Upper lobe of left lung (tissue), 6 donors: Measurements from ENCODE around the gene OAS2. TPM values are rescaled to one million over a fixed set of nuclear protein-coding genes. Genes with fewer than 3 reads are reported as not detected.

ENCODE experiments used
- ATAC-seq, 2 donors: fragments of 200-7000 bp; cut with Tn5 transposase; one replicate each; pipeline ENCODE4 v1.9.1; 2022; ENCODE audit warnings: mild to moderate bottlenecking in 2 of 2, moderate library complexity in 2 of 2; ENCODE audit not compliant: low FRiP score in 2 of 2
- DNase-seq, 2 donors: peaks; one replicate each; pipeline ENCODE4 v3.0.0-alpha.2; 2019 to 2020
- H3K27ac ChIP-seq, 4 donors: fragments of 200-600 bp; sonication (generic); one replicate each; pipeline ENCODE4 v1.5.1; 2016 to 2019
- H3K27me3 ChIP-seq, 4 donors: fragments of 200-600 bp; sonication (generic); one replicate each; pipeline ENCODE4 v1.5.1; 2017 to 2019
- H3K36me3 ChIP-seq, 4 donors: fragments of 200-600 bp; sonication (generic); one replicate each; pipeline ENCODE4 v1.5.1; 2016 to 2019
- H3K4me1 ChIP-seq, 4 donors: fragments of 200-600 bp; sonication (generic); one replicate each; pipeline ENCODE4 v1.5.1; 2018 to 2019
- H3K4me3 ChIP-seq, 4 donors: fragments of 200-600 bp; sonication (generic); one replicate each; pipeline ENCODE4 v1.5.1; 2017 to 2019; ENCODE audit warnings: mild to moderate bottlenecking in 2 of 4, moderate library complexity in 1 of 4
- H3K9me3 ChIP-seq, 4 donors: fragments of 200-600 bp; sonication (generic); one replicate each; pipeline ENCODE4 v1.5.1; 2018 to 2019
- EP300 ChIP-seq, 4 donors: sonication (generic); formaldehyde crosslinking; IDR thresholded peaks; one replicate each; pipeline ENCODE4 v1.5.1; 2017; ENCODE audit warnings: antibody characterized with exemption in 4 of 4, control low read depth in 2 of 4
- POLR2A ChIP-seq, 4 donors: fragments of 450-650 bp; IDR thresholded peaks; one replicate each; pipeline ENCODE4 v1.5.1; 2016 to 2017; ENCODE audit warnings: antibody characterized with exemption in 4 of 4, mild to moderate bottlenecking in 2 of 4
- POLR2AphosphoS5 ChIP-seq, 2 donors: sonication (generic); formaldehyde crosslinking; IDR thresholded peaks; one replicate each; pipeline ENCODE4 v1.5.1; 2017; ENCODE audit warnings: antibody characterized with exemption in 2 of 2
- WGBS, 2 donors: methylation state at CpG; one replicate each; pipeline ENCODE4 v1.1.5; 2017 to 2018; 5-methylcytosine and 5-hydroxymethylcytosine counted together
- total RNA-seq, 6 donors: library from RNA; depleted of rRNA in 4 of 6; stranded (reverse); fragments of >200 nt in 4 of 6; gene quantifications; one replicate each; pipeline versions ENCODE4 v1.1.0 to v1.2.1, GENCODE V29; 2016 to 2021
- TF ChIP-seq, protein P1 (sequence below), 6 experiments: fragments of 450-650 bp in 4 of 6; fragments of 200-600 bp in 2 of 6; sonication (generic) in 2 of 6; IDR thresholded peaks; one replicate each; pipeline ENCODE4 v1.5.1; 2016 to 2019; ENCODE audit warnings: antibody characterized with exemption in 6 of 6
- donor health status: DM: no; HTN: no; CAD: no; lungs with moderate emphysema.
- donor health status: DM: no; HTN: yes; CAD: no; lungs with severe emphysema.

The OAS2 gene
- total RNA-seq, 6 donors from 2014 or later: 17.2 to 59.7 (median 20.1) TPM

DNA sequence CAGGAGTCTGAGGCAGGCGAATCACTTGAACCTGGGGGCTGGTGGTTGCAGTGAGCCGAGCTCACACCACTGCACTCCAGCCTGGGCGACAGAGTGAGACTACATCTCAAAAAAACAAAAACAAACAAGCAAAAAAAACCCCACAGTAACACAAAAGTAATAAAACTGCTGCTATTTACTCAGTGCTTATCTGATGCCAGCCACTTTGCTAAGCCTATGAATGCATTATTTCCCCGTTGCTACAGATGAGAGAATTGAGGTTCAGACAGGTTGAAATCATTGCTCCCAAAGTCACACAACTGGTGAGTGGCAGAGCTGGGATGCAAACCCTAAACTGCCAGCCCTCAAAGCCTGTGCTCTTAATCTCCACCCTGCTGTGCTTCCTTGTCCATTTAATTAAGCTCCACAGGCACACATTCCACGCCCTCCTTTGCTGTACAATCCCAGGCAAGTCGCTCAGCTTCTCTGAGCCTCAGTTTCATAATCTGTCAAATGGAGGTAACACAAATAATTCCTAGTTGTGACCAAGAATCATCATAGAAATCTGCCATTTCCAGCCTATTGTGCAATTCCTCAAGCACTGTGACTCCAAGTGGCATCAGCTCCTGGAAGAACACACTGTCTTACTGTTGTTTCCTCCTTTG is 45.7 kb upstream of the OAS2 start:
- Histone ChIP-seq H3K4me3 (no peak overlapping the region), H3K9me3 (no peaks in the 10 kb centered on the region), H3K27me3 (no peaks in the 10 kb centered on the region), H3K36me3 (no peaks in the 10 kb centered on the region), H3K4me1 (peaks cover 0 to 5% (median 0%) of the 10 kb centered on the region in 4 donors), H3K27ac (no peak overlapping the region)
- ATAC-seq (no peak), DNase-seq (no peak)
- 75 to 78% methylated on average over 6 of the region's 6 CpGs for WGBS, 2 donors
- TF ChIP-seq POLR2AphosphoS5 (IDR thresholded peaks at IDR 0.05): no peak
- TF ChIP-seq, protein P1, sequence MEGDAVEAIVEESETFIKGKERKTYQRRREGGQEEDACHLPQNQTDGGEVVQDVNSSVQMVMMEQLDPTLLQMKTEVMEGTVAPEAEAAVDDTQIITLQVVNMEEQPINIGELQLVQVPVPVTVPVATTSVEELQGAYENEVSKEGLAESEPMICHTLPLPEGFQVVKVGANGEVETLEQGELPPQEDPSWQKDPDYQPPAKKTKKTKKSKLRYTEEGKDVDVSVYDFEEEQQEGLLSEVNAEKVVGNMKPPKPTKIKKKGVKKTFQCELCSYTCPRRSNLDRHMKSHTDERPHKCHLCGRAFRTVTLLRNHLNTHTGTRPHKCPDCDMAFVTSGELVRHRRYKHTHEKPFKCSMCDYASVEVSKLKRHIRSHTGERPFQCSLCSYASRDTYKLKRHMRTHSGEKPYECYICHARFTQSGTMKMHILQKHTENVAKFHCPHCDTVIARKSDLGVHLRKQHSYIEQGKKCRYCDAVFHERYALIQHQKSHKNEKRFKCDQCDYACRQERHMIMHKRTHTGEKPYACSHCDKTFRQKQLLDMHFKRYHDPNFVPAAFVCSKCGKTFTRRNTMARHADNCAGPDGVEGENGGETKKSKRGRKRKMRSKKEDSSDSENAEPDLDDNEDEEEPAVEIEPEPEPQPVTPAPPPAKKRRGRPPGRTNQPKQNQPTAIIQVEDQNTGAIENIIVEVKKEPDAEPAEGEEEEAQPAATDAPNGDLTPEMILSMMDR (IDR thresholded peaks at IDR 0.05): no peak

DNA sequence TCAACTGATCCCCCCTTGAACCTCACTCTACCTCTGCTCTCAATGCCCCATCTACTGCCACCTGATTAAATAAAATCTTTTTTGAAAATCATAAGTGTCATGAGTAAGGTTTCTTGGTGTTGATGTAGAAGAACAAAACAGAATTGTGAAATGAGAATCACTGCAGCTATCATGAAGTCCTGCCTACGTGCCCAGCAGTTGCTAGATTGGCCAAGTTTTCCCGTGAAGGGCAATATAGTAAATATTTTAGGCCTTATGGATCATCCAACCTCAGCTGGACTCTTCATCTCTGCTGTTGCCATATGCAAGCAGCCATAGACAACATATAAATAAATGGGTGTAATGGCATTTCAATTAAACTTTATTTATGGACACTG is 45.2 kb upstream of the OAS2 start:
- H3K9me3 ChIP-seq: no peaks in the 10 kb centered on the region
- H3K4me1 ChIP-seq: peaks cover 0 to 7% (median 0%) of the 10 kb centered on the region in 4 donors
- H3K4me3 ChIP-seq: no peak overlapping the region
- no peak overlapping the region for H3K27ac ChIP-seq
- TF ChIP-seq POLR2A (IDR thresholded peaks at IDR 0.05): no peak
- no peak for TF ChIP-seq POLR2AphosphoS5 (IDR thresholded peaks at IDR 0.05)
- no peak for TF ChIP-seq EP300 (IDR thresholded peaks at IDR 0.05)
- TF ChIP-seq, protein P1 (IDR thresholded peaks at IDR 0.05): no peak
- ATAC-seq (no peak), DNase-seq (no peak)
- H3K36me3 ChIP-seq: no peaks in the 10 kb centered on the region
- no peaks in the 10 kb centered on the region for H3K27me3 ChIP-seq
- WGBS, 2 donors: 72 to 76% methylated on average over 2 of the region's 2 CpGs

DNA sequence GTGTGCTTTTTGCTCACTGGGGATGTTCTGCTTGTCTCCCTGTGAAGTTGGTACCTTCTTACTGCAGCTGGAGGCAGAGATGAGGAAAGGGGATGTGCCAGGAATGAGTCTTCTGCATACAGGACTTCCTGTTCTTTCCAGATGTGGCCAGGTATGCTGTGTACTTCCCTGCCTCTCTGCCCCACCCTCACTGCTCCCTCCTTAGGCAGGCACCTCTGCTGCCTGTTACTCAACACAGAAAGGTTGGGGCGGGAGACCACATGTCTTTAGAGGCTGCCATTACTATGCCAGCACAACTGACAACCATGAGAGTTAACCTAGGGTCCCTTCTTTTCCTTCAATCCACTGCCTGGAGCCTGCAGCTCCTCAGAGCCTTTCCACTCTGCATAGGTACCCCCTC is 42.1 kb upstream of the OAS2 start:
- Histone ChIP-seq H3K27ac (peak overlapping the region in 1 of 4 donors; percentile 35), H3K27me3 (no peaks in the 10 kb centered on the region), H3K4me3 (no peak overlapping the region), H3K4me1 (peaks cover 17 to 28% (median 20%) of the 10 kb centered on the region in 4 donors), H3K9me3 (no peaks in the 10 kb centered on the region), H3K36me3 (no peaks in the 10 kb centered on the region)
- DNase-seq (no peak), ATAC-seq (no peak)
- TF ChIP-seq, protein P1 (IDR thresholded peaks at IDR 0.05): no peak
- TF ChIP-seq EP300 (IDR thresholded peaks at IDR 0.05) (no peak), POLR2A (IDR thresholded peaks at IDR 0.05) (no peak), POLR2AphosphoS5 (IDR thresholded peaks at IDR 0.05) (no peak)
- WGBS, 2 donors: 70 to 80% methylated on average over 1 of the region's 1 CpG

DNA sequence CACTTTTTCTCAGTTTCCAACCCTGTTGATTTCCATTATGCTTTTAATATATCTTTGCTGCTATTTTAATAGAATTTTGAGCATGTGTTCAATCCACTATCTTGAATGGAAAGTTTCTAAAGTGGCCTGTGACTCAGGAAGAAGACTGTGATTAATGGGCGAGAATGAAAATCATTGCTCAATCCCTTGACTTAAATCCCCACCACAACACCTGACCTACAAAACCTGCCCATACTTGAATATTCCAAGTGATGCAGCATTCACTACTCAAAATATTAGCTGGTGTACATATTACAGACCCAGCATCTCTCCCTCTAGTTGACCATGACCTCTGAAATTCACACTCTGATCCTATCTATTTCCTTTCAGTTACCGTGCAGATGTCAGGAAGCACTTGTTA is 41.4 kb upstream of the OAS2 start:
- peaks cover 17 to 28% (median 20%) of the 10 kb centered on the region in 4 donors for H3K4me1 ChIP-seq
- no peaks in the 10 kb centered on the region for H3K9me3 ChIP-seq
- peaks cover 0 to 4% (median 2%) of the 10 kb centered on the region in 4 donors for H3K36me3 ChIP-seq
- no peak for ATAC-seq
- 26 to 36% methylated on average over 2 of the region's 2 CpGs for WGBS, 2 donors
- no peak overlapping the region for H3K4me3 ChIP-seq
- peak overlapping the region in 3 of 4 donors; percentile 73 to 88 (median 88) for H3K27ac ChIP-seq
- DNase-seq: no peak
- no peak for TF ChIP-seq POLR2A (IDR thresholded peaks at IDR 0.05)
- TF ChIP-seq EP300 (IDR thresholded peaks at IDR 0.05): no peak
- no peak for TF ChIP-seq POLR2AphosphoS5 (IDR thresholded peaks at IDR 0.05)
- TF ChIP-seq, protein P1 (IDR thresholded peaks at IDR 0.05): no peak
- no peaks in the 10 kb centered on the region for H3K27me3 ChIP-seq
